ENCODE results near the gene ZNF106.

DNA sequence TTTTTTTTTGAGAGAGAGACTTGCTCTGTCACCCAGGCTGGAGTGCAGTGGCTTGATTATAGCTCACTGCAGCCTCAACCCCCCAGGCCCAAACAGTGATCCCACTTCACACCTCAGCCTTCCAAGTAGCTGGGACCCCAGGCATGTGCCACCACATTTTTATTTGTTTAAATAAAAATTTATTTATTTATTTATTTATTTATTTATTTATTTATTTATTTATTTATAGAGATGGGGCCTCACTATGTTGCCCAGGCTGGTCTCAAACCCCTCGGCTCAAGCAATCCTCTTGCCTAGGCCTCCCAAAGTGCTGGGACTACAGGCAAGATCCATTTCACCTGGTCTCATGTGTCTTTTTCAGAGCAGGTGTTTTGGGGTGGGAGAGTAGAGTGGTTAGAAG is 116.1 kb downstream of the ZNF106 start:
- TF ChIP-seq CTCF (IDR thresholded peaks at IDR 0.05) (no peak), POLR2A (IDR thresholded peaks at IDR 0.05) (no peak)

All from right lobe of liver (tissue), 4 donors.